ENCODE measurements around the gene NRG3.

DNA sequence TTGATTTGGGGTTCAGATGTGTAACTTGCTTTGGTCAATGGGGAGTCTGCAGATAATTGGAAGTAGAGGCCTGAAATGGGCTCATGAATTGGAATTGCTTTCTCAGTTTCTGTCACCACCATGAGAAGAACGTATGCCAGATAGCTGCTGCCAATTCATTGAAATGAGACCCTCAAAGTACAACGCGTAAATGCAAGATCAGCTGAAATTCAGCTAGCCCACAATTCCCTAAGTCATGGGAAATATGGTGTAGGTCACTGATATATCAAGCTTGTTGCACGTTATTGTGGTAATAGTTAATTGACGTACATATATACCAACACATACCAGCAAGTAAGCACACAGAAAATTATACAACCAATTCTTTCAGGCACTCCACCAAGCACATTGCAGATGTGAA lies 520.0 kb downstream of the NRG3 start:
- TF ChIP-seq, protein P1, sequence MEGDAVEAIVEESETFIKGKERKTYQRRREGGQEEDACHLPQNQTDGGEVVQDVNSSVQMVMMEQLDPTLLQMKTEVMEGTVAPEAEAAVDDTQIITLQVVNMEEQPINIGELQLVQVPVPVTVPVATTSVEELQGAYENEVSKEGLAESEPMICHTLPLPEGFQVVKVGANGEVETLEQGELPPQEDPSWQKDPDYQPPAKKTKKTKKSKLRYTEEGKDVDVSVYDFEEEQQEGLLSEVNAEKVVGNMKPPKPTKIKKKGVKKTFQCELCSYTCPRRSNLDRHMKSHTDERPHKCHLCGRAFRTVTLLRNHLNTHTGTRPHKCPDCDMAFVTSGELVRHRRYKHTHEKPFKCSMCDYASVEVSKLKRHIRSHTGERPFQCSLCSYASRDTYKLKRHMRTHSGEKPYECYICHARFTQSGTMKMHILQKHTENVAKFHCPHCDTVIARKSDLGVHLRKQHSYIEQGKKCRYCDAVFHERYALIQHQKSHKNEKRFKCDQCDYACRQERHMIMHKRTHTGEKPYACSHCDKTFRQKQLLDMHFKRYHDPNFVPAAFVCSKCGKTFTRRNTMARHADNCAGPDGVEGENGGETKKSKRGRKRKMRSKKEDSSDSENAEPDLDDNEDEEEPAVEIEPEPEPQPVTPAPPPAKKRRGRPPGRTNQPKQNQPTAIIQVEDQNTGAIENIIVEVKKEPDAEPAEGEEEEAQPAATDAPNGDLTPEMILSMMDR (tag by site-specific recombination; IDR thresholded peaks at IDR 0.05), result no peak
- TF ChIP-seq, protein P2, sequence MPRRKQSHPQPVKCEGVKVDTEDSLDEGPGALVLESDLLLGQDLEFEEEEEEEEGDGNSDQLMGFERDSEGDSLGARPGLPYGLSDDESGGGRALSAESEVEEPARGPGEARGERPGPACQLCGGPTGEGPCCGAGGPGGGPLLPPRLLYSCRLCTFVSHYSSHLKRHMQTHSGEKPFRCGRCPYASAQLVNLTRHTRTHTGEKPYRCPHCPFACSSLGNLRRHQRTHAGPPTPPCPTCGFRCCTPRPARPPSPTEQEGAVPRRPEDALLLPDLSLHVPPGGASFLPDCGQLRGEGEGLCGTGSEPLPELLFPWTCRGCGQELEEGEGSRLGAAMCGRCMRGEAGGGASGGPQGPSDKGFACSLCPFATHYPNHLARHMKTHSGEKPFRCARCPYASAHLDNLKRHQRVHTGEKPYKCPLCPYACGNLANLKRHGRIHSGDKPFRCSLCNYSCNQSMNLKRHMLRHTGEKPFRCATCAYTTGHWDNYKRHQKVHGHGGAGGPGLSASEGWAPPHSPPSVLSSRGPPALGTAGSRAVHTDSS (tag by site-specific recombination; IDR thresholded peaks at IDR 0.05), result no peak
- TF ChIP-seq ZNF629 (tag by site-specific recombination; IDR thresholded peaks at IDR 0.05), result no peak
- TF ChIP-seq ZNF548 (tag by site-specific recombination; IDR thresholded peaks at IDR 0.05), result no peak
- TF ChIP-seq ZNF664 (tag by site-specific recombination; IDR thresholded peaks at IDR 0.05), result no peak
- TF ChIP-seq, protein P3, sequence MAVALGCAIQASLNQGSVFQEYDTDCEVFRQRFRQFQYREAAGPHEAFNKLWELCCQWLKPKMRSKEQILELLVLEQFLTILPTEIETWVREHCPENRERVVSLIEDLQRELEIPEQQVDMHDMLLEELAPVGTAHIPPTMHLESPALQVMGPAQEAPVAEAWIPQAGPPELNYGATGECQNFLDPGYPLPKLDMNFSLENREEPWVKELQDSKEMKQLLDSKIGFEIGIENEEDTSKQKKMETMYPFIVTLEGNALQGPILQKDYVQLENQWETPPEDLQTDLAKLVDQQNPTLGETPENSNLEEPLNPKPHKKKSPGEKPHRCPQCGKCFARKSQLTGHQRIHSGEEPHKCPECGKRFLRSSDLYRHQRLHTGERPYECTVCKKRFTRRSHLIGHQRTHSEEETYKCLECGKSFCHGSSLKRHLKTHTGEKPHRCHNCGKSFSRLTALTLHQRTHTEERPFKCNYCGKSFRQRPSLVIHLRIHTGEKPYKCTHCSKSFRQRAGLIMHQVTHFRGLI (tag by site-specific recombination; IDR thresholded peaks at IDR 0.05), result no peak
- no peak for TF ChIP-seq PRDM1 (tag by site-specific recombination; IDR thresholded peaks at IDR 0.05)
- TF ChIP-seq SALL2 (tag by site-specific recombination; IDR thresholded peaks at IDR 0.05; ENCODE audit: borderline replicate concordance), result no peak
- no peak for TF ChIP-seq ZNF121 (tag by site-specific recombination; IDR thresholded peaks at IDR 0.05)
- TF ChIP-seq, protein P4, sequence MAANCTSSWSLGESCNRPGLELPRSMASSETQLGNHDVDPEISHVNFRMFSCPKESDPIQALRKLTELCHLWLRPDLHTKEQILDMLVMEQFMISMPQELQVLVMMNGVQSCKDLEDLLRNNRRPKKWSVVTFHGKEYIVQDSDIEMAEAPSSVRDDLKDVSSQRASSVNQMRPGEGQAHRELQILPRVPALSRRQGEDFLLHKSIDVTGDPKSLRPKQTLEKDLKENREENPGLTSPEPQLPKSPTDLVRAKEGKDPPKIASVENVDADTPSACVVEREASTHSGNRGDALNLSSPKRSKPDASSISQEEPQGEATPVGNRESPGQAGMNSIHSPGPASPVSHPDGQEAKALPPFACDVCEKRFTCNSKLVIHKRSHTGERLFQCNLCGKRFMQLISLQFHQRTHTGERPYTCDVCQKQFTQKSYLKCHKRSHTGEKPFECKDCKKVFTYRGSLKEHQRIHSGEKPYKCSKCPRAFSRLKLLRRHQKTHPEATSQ (tag by site-specific recombination; IDR thresholded peaks at IDR 0.05), result no peak
- TF ChIP-seq, protein P5, sequence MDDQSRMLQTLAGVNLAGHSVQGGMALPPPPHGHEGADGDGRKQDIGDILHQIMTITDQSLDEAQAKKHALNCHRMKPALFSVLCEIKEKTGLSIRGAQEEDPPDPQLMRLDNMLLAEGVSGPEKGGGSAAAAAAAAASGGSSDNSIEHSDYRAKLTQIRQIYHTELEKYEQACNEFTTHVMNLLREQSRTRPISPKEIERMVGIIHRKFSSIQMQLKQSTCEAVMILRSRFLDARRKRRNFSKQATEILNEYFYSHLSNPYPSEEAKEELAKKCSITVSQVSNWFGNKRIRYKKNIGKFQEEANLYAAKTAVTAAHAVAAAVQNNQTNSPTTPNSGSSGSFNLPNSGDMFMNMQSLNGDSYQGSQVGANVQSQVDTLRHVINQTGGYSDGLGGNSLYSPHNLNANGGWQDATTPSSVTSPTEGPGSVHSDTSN (CRISPR knock-in tag; IDR thresholded peaks at IDR 0.05), result no peak

Measured in HEK293 (cell line).